Transverse colon (tissue), 4 donors: ENCODE measurements around the gene PARVA. TPM values are rescaled to one million over a fixed set of nuclear protein-coding genes. Genes with fewer than 3 reads are reported as not detected.

ENCODE experiments used
- DNase-seq: peaks from one replicate; pipeline ENCODE4 v3.0.0-alpha.2; 2019
- H3K27ac ChIP-seq, 4 donors: fragments of 200-600 bp; sonication (generic); 2 replicates each; pipeline ENCODE4 v1.5.1; 2016 to 2018; ENCODE audit warnings: inconsistent platforms in 4 of 4
- H3K27me3 ChIP-seq: fragments of 200-600 bp; sonication (generic); 2 replicates; pipeline ENCODE4 v1.5.1; 2017; ENCODE audit warnings: inconsistent platforms
- H3K36me3 ChIP-seq, 4 donors: fragments of 200-600 bp; sonication (generic); 2 replicates each; pipeline ENCODE4 v1.5.1; 2017 to 2019; ENCODE audit warnings: inconsistent platforms in 4 of 4
- H3K4me1 ChIP-seq, 4 donors: fragments of 200-600 bp; sonication (generic); 2 replicates each; pipeline ENCODE4 v1.5.1; 2017 to 2020; ENCODE audit warnings: inconsistent platforms in 4 of 4
- H3K4me3 ChIP-seq, 4 donors: fragments of 200-600 bp; sonication (generic); 1 replicate in 1 of 4; 2 replicates in 3 of 4; pipeline versions ENCODE4 v1.5.1 to v1.6.1; 2017 to 2019; ENCODE audit warnings: inconsistent platforms in 4 of 4
- H3K9me3 ChIP-seq, 2 donors: fragments of 200-600 bp; sonication (generic); 2 replicates each; pipeline ENCODE4 v1.5.1; 2017 to 2019; ENCODE audit warnings: inconsistent platforms in 2 of 2
- EP300 ChIP-seq: sonication (generic); formaldehyde crosslinking; IDR thresholded peaks from one replicate; pipeline ENCODE4 v1.6.1; 2017; ENCODE audit warnings: antibody characterized with exemption, low read depth
- POLR2A ChIP-seq: fragments of 450-650 bp; IDR thresholded peaks from one replicate; pipeline ENCODE4 v1.6.1; 2016; ENCODE audit warnings: antibody characterized with exemption, mild to moderate bottlenecking, moderate library complexity
- POLR2AphosphoS5 ChIP-seq, 3 donors: sonication (generic); formaldehyde crosslinking; IDR thresholded peaks; one replicate each; pipeline ENCODE4 v1.6.1; 2016; ENCODE audit warnings: antibody characterized with exemption in 3 of 3
- WGBS, 2 donors: methylation state at CpG; one replicate each; pipeline ENCODE4 v1.1.5; 2018; ENCODE audit warnings: low coverage in 1 of 2; 5-methylcytosine and 5-hydroxymethylcytosine counted together
- in situ Hi-C, 4 donors: fragments of 200-750 bp; cut with MboI; loops; one replicate each; pipeline versions ENCODE4 v1.15.0 to v1.15.1; 2017; ENCODE audit warnings: low sequenced_read_pairs in 3 of 4, low pct_ligation_motif_present in 1 of 4, low pct_unique_long_range_greater_than_20kb in 1 of 4
- intact Hi-C: fragments of 100-400 bp; cut with DNase I; formaldehyde crosslinking; loops from one replicate; pipeline ENCODE4 v1.15.1; 2023; ENCODE audit warnings: low total_unique reads
- total RNA-seq, 4 donors: library from RNA; depleted of rRNA; stranded (reverse); fragments of >200 nt; gene quantifications; one replicate each; pipeline ENCODE4 v1.1.0, GENCODE V29; 2016
- TF ChIP-seq, protein P1 (sequence below), 5 experiments: fragments of 200-600 bp in 3 of 5; fragments of 450-650 bp in 2 of 5; sonication (generic) in 3 of 5; IDR thresholded peaks; 1 replicate in 2 of 5; 2 replicates in 3 of 5; pipeline ENCODE4 v1.5.1; 2016 to 2017; ENCODE audit warnings: antibody characterized with exemption in 5 of 5, inconsistent platforms in 3 of 5, mild to moderate bottlenecking in 2 of 5, moderate library complexity in 1 of 5

The PARVA gene
- total RNA-seq, 4 donors from 2014 or later = 34.3 to 82.0 (median 45.1) TPM

DNA sequence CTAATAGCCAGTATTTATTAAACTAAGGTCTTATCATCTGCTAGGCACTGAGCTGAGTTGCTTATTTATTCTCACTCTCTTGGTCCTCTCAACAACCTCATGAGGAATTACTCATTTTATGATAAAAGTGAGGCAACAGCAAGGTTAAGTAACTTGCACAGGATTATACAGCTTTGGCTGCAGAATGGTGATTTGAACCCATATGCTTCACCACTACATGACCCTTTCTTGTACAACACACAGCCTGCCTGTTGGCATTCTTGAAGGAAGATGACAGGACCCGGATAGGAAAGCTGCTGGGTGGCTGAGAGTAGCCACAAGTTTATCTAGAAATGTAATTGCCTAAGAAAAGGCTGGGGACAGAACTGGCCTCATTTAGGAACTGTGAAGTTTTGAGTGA is 5.3 kb upstream of the PARVA start:
- WGBS, 2 donors = 26% methylated on average over 1 of the region's 1 CpG; no CpG with 5 or more reads in 1 of the 2 donors
- no peak for DNase-seq
- Histone ChIP-seq H3K4me1 (peaks cover 0 to 20% (median 4%) of the 10 kb centered on the region in 4 donors), H3K27me3 (no peaks in the 10 kb centered on the region), H3K4me3 (no peak overlapping the region), H3K36me3 (no peaks in the 10 kb centered on the region), H3K27ac (no peak overlapping the region), H3K9me3 (no peaks in the 10 kb centered on the region)
- no peak for TF ChIP-seq POLR2A
- TF ChIP-seq, protein P1, sequence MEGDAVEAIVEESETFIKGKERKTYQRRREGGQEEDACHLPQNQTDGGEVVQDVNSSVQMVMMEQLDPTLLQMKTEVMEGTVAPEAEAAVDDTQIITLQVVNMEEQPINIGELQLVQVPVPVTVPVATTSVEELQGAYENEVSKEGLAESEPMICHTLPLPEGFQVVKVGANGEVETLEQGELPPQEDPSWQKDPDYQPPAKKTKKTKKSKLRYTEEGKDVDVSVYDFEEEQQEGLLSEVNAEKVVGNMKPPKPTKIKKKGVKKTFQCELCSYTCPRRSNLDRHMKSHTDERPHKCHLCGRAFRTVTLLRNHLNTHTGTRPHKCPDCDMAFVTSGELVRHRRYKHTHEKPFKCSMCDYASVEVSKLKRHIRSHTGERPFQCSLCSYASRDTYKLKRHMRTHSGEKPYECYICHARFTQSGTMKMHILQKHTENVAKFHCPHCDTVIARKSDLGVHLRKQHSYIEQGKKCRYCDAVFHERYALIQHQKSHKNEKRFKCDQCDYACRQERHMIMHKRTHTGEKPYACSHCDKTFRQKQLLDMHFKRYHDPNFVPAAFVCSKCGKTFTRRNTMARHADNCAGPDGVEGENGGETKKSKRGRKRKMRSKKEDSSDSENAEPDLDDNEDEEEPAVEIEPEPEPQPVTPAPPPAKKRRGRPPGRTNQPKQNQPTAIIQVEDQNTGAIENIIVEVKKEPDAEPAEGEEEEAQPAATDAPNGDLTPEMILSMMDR (IDR thresholded peaks at IDR 0.05) = no peak
- no peak for TF ChIP-seq EP300
- no peak for TF ChIP-seq POLR2AphosphoS5 (IDR thresholded peaks at IDR 0.05)
- intact Hi-C loops (no loop called here), in situ Hi-C loops (no loop called here)

DNA sequence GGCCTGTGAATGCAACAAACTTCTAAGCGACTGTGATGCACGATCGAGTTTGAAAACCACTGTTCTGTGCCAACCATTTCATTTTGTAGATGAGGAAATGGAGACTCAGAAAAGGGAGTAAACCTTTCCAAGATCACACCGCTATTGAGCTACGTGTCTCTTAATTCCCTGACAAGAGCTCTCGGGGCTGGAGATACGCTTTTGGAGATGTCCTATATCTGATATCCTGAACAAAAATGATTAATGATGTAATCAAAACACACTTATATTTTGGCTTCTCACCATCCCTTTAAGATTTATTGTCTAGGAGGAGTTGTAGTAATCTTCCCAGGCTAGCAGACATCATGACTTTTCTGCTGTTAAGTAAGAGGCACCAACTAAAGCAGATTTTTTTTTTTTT is 1.7 kb upstream of the PARVA start:
- H3K9me3 ChIP-seq = no peaks in the 10 kb centered on the region
- TF ChIP-seq POLR2AphosphoS5 (IDR thresholded peaks at IDR 0.05) (no peak), EP300 (no peak)
- TF ChIP-seq, protein P1 (IDR thresholded peaks at IDR 0.05) = no peak
- H3K27ac ChIP-seq = peak overlapping the region; percentile 97 to 99 (median 98)
- H3K4me3 ChIP-seq = no peak overlapping the region
- DNase-seq = no peak
- 69 to 73% methylated on average over 6 to 7 of the region's 7 CpGs for WGBS, 2 donors
- in situ Hi-C loops (no loop called here), intact Hi-C loops (loop anchor here (5.0 kb wide), 1 partner anchor 297 kb away; the partner anchor contains the start of gene TEAD1)
- H3K36me3 ChIP-seq = no peaks in the 10 kb centered on the region
- H3K4me1 ChIP-seq = peaks cover 3 to 34% (median 11%) of the 10 kb centered on the region in 4 donors
- no peaks in the 10 kb centered on the region for H3K27me3 ChIP-seq

DNA sequence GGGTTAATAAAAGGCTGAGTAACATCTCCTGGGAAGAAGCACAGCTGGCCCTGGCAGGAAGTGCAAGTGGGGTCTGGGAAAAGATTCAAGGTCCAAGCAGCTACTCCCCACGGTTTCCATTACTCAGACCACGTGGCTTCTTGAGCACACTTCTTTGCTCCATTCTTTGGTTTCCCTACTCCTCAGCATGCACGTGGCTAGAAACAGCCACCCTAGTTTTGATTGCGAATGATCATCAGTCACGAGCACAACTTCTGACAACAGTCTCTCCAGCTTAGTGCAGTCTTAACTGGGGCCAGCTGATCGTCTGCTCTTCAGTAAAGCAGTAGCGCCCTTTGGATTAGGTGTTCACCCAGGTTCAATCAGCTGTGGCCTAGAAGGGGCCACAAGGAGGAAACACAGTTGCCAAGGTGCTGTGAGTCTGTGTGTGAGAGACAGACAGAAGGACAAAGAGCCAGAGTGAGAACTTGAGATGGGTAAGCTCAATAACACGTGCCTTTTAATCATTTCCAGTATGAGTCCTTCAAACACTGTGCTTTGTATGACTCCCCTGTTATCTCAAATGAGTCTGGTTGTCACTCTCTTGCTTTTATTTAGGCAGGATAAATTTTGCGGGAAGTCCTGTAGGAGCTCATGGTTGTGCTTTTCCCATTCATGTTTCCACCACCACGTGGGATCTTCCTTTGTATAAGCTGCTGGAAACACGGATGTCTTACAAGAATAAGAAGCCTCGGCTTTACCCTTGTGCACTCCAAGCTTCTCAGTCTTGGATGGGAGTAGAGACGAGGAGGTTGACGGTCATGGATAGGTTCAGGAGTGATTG is 901 bp upstream of the PARVA start:
- no peaks in the 10 kb centered on the region for H3K9me3 ChIP-seq
- H3K27me3 ChIP-seq = no peaks in the 10 kb centered on the region
- intact Hi-C loops (loop anchor here (5.0 kb wide), 1 partner anchor 296 kb away; the partner anchor contains the start of gene TEAD1), in situ Hi-C loops (no loop called here)
- H3K27ac ChIP-seq = peak overlapping the region; percentile 97 to 99 (median 98)
- H3K36me3 ChIP-seq = no peaks in the 10 kb centered on the region
- H3K4me1 ChIP-seq = peaks cover 3 to 38% (median 11%) of the 10 kb centered on the region in 4 donors
- H3K4me3 ChIP-seq = peak overlapping the region in 1 of 4 donors; percentile 84
- peak; percentile 6 to 52 (median 30) for TF ChIP-seq POLR2AphosphoS5 (IDR thresholded peaks at IDR 0.05)
- TF ChIP-seq, protein P1 (IDR thresholded peaks at IDR 0.05) = no peak
- 59 to 60% methylated on average over 7 to 14 of the region's 14 CpGs for WGBS, 2 donors
- DNase-seq = peak; percentile 27

DNA sequence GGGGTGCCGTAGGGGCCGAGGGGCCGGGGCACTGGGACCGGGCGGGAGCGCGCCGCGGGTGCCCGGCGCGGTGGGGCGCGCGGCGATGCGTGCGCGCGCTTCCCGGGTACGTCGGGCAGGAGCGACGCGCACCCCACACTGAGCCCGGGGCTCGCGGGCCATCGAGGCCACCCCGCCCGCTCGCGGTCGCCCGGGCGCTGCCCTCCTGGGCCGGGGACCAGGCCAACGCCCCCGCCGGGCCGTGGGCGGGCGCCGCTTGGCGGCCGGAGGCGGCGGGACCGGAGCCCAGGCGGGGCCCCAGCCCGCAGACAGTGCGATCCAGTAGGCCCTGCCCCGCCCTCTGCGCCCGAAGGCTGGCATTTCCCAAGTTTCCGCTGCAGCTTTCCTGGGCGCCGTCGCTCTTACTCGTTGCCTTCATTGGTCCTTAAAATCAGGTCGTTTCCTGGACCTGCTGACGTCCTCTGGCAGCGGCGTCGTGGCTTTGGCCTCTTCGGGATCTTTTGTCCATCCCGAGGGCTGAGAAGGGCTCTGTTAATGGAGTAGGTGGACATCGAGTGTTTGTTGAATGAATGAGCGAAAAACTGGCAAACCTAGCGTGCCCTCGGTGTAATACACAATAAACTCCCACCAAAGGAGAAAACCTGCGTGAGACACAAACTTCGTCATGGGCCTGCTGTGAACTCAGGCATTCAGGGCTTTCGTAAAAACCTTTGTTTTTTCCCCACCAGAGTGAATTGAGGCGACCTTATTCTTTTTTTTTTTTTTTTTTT is 638 bp downstream of the PARVA start:
- WGBS, 2 donors = 6 to 18% methylated on average over 6 to 41 of the region's 76 CpGs
- no peaks in the 10 kb centered on the region for H3K36me3 ChIP-seq
- TF ChIP-seq EP300 (peak; percentile 49), POLR2A (peak; percentile 17), POLR2AphosphoS5 (IDR thresholded peaks at IDR 0.05) (peak; percentile 53 to 81 (median 69))
- TF ChIP-seq, protein P1 (IDR thresholded peaks at IDR 0.05) = peak in 3 of 5 experiments; percentile 25 to 55 (median 44)
- H3K4me1 ChIP-seq = peaks cover 3 to 44% (median 11%) of the 10 kb centered on the region in 4 donors
- H3K27me3 ChIP-seq = no peaks in the 10 kb centered on the region
- H3K27ac ChIP-seq = peak overlapping the region; percentile 97 to 99 (median 98)
- in situ Hi-C loops = no loop called here
- DNase-seq = peak; percentile 86
- H3K4me3 ChIP-seq = peak overlapping the region; percentile 56 to 84 (median 72)
- intact Hi-C loops = loop anchor here (5.0 kb wide), 1 partner anchor 294 kb away; the partner anchor contains the start of gene TEAD1
- no peaks in the 10 kb centered on the region for H3K9me3 ChIP-seq
